GM08714 (cell line): ENCODE measurements around the gene ZDHHC3.
"Not testable (repeated sequence)": the region's sequence is repeated elsewhere in the genome, so short reads cannot be mapped to it uniquely, and the experiment has no call there.

Experiments
- H3K4me3 ChIP-seq: fragments of 200-500 bp; sonication (Bioruptor generic); 2 replicates; pipeline ENCODE4 v1.5.1; 2014; ENCODE audit warnings: mild to moderate bottlenecking, low read length, inconsistent platforms
- ZNF274 ChIP-seq: IDR thresholded peaks from 2 replicates; pipeline ENCODE4 v1.6.1; 2012; ENCODE audit warnings: mild to moderate bottlenecking, low read depth, low read length

Gene ZDHHC3

GRCh38 chr3:44987332-44987731 lies 11.4 kb upstream of the ZDHHC3 start:
- no peak for TF ChIP-seq ZNF274
- no peak overlapping the region for H3K4me3 ChIP-seq

- H3K4me3 ChIP-seq, result not testable (repeated sequence)
Measured at GRCh38 chr3:44986330-44986729, 10.4 kb upstream of the ZDHHC3 start.

- TF ChIP-seq ZNF274, result no peak
- no peak overlapping the region for H3K4me3 ChIP-seq
Measured at GRCh38 chr3:44984335-44984734, 8.4 kb upstream of the ZDHHC3 start.

- H3K4me3 ChIP-seq, result no peak overlapping the region
Measured at GRCh38 chr3:44983484-44983941, 7.5 kb upstream of the ZDHHC3 start.

GRCh38 chr3:44982817-44983216 lies 6.8 kb upstream of the ZDHHC3 start:
- no peak overlapping the region for H3K4me3 ChIP-seq
- TF ChIP-seq ZNF274, result no peak

More at GRCh38 chr3:44983484-44983941, 7.5 kb upstream of the ZDHHC3 start:
- TF ChIP-seq ZNF274, result no peak

GRCh38 chr3:44981751-44982150 lies 5.8 kb upstream of the ZDHHC3 start:
- TF ChIP-seq ZNF274, result no peak

GRCh38 chr3:44981220-44981619 lies 5.2 kb upstream of the ZDHHC3 start:
- H3K4me3 ChIP-seq, result no peak overlapping the region
- TF ChIP-seq ZNF274, result no peak

More at GRCh38 chr3:44981751-44982150, 5.8 kb upstream of the ZDHHC3 start:
- no peak overlapping the region for H3K4me3 ChIP-seq

GRCh38 chr3:44974416-44974815 lies 1.6 kb downstream of the ZDHHC3 start:
- TF ChIP-seq ZNF274, result no peak
- H3K4me3 ChIP-seq, result peak overlapping the region; percentile 96

- no peak for TF ChIP-seq ZNF274
- H3K4me3 ChIP-seq, result no peak overlapping the region
Measured at GRCh38 chr3:44970926-44971490, 5.0 kb downstream of the ZDHHC3 start.

GRCh38 chr3:44969828-44970179 lies 6.2 kb downstream of the ZDHHC3 start:
- no peak overlapping the region for H3K4me3 ChIP-seq
- TF ChIP-seq ZNF274, result no peak

- TF ChIP-seq ZNF274, result no peak
- H3K4me3 ChIP-seq, result no peak overlapping the region
Measured at GRCh38 chr3:44969154-44969827, 6.7 kb downstream of the ZDHHC3 start.

- TF ChIP-seq ZNF274, result no peak
- no peak overlapping the region for H3K4me3 ChIP-seq
Measured at GRCh38 chr3:44968447-44968858, 7.5 kb downstream of the ZDHHC3 start.

GRCh38 chr3:44966795-44967278 lies 9.1 kb downstream of the ZDHHC3 start:
- no peak overlapping the region for H3K4me3 ChIP-seq
- TF ChIP-seq ZNF274, result no peak

- no peak for TF ChIP-seq ZNF274
- no peak overlapping the region for H3K4me3 ChIP-seq
Measured at GRCh38 chr3:44965165-44965564, 10.8 kb downstream of the ZDHHC3 start.

- H3K4me3 ChIP-seq, result no peak overlapping the region
- no peak for TF ChIP-seq ZNF274
Measured at GRCh38 chr3:44963571-44964325, 12.2 kb downstream of the ZDHHC3 start.
